Breast epithelium (tissue), 3 donors: ENCODE measurements around the gene ZNF331.

Experiments
- CTCF ChIP-seq, 3 donors: fragments of 450-650 bp; IDR thresholded peaks; one replicate each; pipeline ENCODE4 v1.5.1; 2016 to 2017; ENCODE audit warnings: antibody characterized with exemption in 3 of 3, mild to moderate bottlenecking in 3 of 3, moderate library complexity in 3 of 3
- POLR2A ChIP-seq: fragments of 450-650 bp; IDR thresholded peaks from one replicate; pipeline ENCODE4 v1.6.1; 2016; ENCODE audit warnings: antibody characterized with exemption, mild to moderate bottlenecking, moderate library complexity
- POLR2AphosphoS5 ChIP-seq, 3 donors: sonication (generic); formaldehyde crosslinking; IDR thresholded peaks; one replicate each; pipeline ENCODE4 v1.6.1; 2017; ENCODE audit warnings: antibody characterized with exemption in 3 of 3

GRCh38 chr19:53552001-53552721 lies 14.2 kb downstream of the ZNF331 start:
- TF ChIP-seq CTCF (IDR thresholded peaks at IDR 0.05), result no peak
- TF ChIP-seq POLR2A, result no peak
- TF ChIP-seq POLR2AphosphoS5 (IDR thresholded peaks at IDR 0.05), result no peak
